Ramos (cell line): ENCODE measurements around the gene CCNA1.

ENCODE experiments used
- in situ Hi-C: fragments of 300-500 bp; cut with MboI; formaldehyde crosslinking; loops from one replicate; pipeline ENCODE4 v1.14.3; 2022; ENCODE audit warnings: low sequenced_read_pairs; ENCODE audit not compliant: unreplicated experiment

The CCNA1 gene

GRCh38 chr13:36450534-36450933 is 18.2 kb downstream of the CCNA1 start:
- in situ Hi-C loops, result no loop called here

- in situ Hi-C loops, result no loop called here
Observed at GRCh38 chr13:36453516-36453915, 21.2 kb downstream of the CCNA1 start.

- in situ Hi-C loops, result no loop called here
Observed at GRCh38 chr13:36454121-36454520, 21.8 kb downstream of the CCNA1 start.

- in situ Hi-C loops, result no loop called here
Observed at GRCh38 chr13:36454987-36455386, 22.7 kb downstream of the CCNA1 start.

- in situ Hi-C loops, result no loop called here
Observed at GRCh38 chr13:36456577-36456976, 24.3 kb downstream of the CCNA1 start.

GRCh38 chr13:36461506-36461905 is 29.2 kb downstream of the CCNA1 start:
- in situ Hi-C loops, result no loop called here

GRCh38 chr13:36475468-36475867 is 43.2 kb downstream of the CCNA1 start:
- in situ Hi-C loops, result no loop called here

GRCh38 chr13:36476661-36477060 is 44.4 kb downstream of the CCNA1 start:
- in situ Hi-C loops, result no loop called here

- in situ Hi-C loops, result no loop called here
Observed at GRCh38 chr13:36480726-36481427, 48.6 kb downstream of the CCNA1 start.

GRCh38 chr13:36490055-36490454 is 57.8 kb downstream of the CCNA1 start:
- in situ Hi-C loops, result no loop called here
